ENCODE data around the gene FBXO21.

- TF ChIP-seq EP300 (IDR thresholded peaks at IDR 0.05) = no peak
- no peak for TF ChIP-seq POLR2A (IDR thresholded peaks at IDR 0.05)
- no peak for TF ChIP-seq CTCF (IDR thresholded peaks at IDR 0.05)
These were observed 21.3 kb downstream of the FBXO21 start for GRCh38 chr12:117168976-117169375.

Data from upper lobe of left lung (tissue), 4 donors.